ENCODE measurements around the gene ASB13.

The ASB13 gene

GRCh38 chr10:5647507-5648240, 18.7 kb downstream of the ASB13 start:
- no peak for DNase-seq (ENCODE audit: low read depth in 3 of 3)

DNA sequence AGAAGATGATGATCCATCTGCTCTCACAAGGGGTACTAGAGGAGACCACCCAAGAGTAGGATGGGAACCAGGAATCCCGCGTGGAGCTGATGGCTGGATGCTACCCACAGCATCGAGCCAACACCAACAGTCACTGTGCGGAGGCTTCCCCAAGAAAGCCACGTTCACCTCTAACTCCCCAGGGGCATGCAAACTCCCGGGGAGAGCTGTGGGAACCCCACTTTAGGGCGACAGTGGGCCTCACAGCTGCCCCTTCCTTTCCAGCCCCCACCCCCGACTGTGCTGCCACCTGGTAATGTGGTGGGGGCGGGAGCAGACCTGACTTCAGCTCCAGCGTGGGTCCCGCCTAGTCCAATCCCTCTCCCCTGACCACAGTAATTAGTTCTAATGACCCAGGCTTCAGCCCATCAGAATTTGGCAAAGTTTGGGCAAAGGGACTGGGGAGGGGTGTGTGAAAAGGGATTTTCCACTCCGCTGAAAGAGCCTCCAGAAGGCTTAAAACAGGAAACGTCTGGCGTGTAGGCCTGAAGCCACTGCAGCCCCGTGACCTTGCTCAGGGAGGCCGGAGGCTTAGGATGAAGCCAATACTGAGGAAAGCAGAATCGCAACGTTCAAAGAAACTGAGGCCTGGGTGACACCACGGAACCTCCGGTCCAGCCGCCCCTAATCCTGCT, 20.3 kb downstream of the ASB13 start:
- no peak for DNase-seq (ENCODE audit: low read depth in 3 of 3)

- DNase-seq (ENCODE audit: low read depth in 3 of 3): no peak
Observed at GRCh38 chr10:5645375-5645774, 21.0 kb downstream of the ASB13 start.

DNA sequence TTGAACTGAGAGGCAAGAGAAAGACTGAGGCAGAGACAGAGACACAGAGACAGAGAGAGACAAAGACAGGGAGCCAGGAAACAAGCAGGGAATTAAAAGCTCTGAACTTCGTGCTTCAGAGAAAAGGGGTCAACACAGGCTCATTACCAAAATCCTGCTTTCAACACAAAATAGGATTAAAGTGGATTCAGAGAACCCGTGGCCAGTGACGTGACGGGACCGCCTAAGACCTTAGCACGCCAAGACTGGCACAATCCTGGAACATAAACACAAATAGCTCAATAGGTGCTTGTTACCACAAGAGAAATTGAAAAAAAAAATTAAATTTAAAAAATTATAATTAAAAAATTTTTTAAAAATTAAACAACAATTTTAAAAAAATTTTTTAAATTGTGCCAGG, 21.5 kb downstream of the ASB13 start:
- DNase-seq (ENCODE audit: low read depth in 3 of 3): no peak

DNA sequence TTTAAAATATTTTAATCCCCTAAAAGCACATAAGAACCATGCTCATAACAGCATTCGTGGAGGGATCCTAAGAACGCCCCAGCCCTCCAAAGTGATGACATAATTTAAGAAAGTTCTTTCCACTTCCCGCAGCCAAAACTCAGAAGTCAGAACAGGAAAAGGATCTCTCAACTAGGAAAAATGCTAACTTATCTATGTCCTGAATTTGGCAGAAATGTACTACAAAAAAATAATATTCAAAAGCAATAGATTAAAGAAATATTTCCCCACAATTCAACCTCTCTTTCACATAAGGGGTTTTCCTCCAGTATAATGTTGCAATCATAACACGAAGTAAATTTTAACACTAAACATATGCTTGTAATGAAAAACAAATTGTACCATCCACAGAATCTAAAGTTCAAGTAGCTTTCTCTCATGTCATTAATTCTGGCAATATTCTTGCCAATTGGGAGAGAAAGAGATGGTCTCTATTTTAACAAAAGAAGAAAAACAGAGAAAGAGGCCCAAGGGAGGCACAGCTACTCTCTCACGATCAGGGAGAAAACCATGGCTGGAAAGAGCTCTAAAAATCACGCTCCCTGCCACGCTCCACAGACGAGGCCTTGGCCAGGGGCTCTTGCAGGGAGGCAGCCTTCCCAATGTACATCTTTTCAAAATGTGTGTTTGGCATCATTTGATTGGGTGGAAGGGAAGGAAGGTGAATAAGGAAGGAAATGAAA, 22.9 kb downstream of the ASB13 start:
- DNase-seq (ENCODE audit: low read depth in 3 of 3): no peak

DNA sequence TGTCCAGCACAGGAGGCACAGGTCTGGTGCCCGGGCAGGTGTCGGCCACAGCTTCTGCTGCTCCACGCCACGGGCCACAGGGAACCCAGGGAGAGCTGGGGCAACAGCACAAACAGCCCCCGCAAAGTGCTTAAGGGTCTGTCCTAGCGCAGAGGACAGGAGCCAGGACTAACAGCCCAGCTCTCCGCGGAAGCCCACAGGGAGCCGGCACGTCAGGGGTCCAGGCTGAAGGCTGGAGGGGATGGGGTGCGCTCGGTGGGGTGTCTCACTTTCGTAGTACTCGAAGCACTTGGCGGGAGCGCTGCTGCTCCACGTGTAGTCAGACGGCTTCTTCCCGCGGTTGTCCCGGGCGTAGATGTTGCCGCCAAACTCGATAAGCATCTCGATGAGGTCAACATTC, 24.9 kb downstream of the ASB13 start:
- no peak for DNase-seq (ENCODE audit: low read depth in 3 of 3)

DNA sequence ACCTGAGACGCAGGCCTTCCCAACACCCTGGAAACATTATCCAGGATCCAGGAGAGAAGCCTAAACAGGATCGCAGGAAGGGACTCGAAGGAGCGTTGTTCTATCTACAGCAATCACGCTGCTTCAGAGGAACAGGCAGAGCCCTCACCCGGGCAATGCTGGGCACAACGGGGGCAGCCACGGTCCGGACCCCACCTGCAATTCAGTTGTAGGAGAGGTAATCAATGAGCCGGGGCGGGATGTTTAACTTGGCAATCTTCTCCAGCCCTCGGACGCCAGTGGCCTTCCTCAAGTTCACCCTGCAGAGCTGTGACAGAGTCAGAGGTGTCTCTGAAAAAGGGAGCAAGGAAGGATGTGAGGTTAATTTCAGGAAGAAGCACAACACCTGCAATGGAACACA, 25.9 kb downstream of the ASB13 start:
- no peak for DNase-seq (ENCODE audit: low read depth in 3 of 3)

- DNase-seq (ENCODE audit: low read depth in 3 of 3): no peak
Observed at GRCh38 chr10:5640036-5640435, 26.4 kb downstream of the ASB13 start.

- DNase-seq (ENCODE audit: low read depth in 3 of 3): no peak
Observed at GRCh38 chr10:5639066-5639465, 27.3 kb downstream of the ASB13 start.

DNA sequence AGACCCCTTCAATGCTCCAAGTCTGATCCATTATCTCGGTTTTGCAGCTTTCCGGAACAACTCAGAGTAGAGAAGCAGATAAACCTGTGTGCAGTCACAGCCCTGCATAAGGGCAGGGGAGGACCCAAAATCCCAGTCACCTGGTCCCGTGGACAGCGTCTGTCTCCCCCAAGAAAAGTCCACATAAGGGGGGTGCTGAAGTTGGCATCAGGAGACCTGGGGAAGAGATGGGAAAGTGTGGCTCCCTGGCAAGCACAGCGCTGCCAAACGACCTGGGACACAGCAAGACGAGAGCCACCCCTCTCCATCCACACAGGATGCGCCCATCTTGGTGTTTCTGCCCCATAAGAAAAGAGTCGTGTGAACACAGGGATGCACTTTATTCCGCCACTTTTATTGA, 27.9 kb downstream of the ASB13 start:
- no peak for DNase-seq (ENCODE audit: low read depth in 3 of 3)

- no peak for DNase-seq (ENCODE audit: low read depth in 3 of 3)
Observed at GRCh38 chr10:5634918-5635317, 31.5 kb downstream of the ASB13 start.

DNA sequence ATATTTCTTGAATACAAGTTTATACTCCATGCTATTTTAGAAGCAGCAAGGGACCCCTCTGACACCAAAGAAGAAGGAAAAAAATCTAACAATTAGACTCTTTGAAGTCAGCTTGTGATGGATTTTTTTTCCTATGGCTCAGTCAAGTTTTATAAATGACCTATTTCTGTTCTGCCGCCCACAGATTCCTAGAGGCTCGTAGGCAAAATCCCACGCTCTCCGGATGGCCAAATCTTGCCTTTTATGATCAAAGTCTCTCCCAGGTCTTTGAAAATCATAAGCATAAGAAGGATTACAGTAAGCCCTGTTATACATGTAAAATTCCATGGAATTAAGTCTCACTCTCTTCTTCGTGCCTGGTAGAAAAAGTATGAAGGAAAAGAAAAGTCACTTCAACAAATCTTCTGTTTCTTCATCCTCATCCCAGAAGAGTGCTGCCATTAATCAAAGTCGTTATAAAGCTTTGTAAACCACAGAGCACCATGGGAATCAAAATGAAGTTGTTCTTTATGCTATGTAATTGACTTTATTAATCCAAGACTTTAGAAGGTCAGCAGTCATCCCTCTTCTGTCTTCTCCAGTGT, 33.1 kb downstream of the ASB13 start:
- no peak for DNase-seq (ENCODE audit: low read depth in 3 of 3)

DNA sequence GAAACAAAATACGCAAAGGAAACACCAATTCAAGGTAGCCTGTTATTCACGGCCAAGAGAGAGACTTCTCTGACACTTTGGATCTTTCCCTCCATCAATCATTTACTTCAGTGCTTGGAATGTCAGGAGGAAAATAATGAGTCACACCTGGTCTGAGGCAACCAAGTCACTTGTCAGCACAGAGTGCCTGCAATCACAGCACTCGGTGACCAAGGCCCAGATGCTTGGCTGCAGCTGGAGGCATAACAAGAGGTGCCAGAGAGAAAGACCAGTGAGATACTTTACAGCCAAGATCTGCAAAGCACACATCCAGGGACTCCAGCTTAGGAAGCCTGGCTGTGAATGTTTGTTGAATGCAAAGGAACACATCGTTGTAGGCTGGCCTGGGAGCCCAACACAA, 33.9 kb downstream of the ASB13 start:
- DNase-seq (ENCODE audit: low read depth in 3 of 3): no peak

DNA sequence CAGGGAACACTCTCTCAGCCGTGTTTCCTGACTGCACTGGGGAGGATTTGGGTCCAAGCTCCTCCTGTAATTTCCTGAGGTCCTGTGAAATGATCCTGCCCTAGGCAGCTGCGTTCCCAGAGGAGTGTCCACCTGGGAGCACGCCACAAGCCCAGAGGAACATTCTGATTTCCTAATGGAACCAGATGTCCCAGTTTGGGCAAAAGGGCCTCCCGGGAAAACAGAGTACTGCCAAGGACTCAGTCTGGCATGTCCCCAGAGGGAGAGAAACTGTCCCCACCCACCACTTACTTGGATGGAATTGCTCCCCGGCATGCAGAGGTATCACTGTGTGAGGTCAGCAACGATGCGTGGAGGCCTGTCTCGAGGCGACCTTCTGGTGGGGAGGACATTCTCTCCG, 34.5 kb downstream of the ASB13 start:
- DNase-seq (ENCODE audit: low read depth in 3 of 3): no peak

DNA sequence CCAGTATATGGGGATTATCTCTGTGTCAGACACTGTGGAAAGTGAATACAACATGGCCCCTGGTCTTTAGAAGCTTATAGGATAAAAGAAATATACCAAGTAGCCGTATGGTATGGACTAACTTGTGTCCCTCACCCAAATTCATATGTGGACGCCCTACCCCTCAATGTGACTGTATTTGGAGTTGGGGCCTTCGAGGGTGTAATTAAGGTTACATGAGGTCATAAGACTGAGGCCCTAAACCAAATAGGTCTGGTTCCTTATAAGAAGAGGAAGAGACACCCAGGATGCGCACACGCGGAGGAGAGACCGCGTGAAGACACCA, 36.3 kb downstream of the ASB13 start:
- DNase-seq (ENCODE audit: low read depth in 3 of 3): no peak

DNA sequence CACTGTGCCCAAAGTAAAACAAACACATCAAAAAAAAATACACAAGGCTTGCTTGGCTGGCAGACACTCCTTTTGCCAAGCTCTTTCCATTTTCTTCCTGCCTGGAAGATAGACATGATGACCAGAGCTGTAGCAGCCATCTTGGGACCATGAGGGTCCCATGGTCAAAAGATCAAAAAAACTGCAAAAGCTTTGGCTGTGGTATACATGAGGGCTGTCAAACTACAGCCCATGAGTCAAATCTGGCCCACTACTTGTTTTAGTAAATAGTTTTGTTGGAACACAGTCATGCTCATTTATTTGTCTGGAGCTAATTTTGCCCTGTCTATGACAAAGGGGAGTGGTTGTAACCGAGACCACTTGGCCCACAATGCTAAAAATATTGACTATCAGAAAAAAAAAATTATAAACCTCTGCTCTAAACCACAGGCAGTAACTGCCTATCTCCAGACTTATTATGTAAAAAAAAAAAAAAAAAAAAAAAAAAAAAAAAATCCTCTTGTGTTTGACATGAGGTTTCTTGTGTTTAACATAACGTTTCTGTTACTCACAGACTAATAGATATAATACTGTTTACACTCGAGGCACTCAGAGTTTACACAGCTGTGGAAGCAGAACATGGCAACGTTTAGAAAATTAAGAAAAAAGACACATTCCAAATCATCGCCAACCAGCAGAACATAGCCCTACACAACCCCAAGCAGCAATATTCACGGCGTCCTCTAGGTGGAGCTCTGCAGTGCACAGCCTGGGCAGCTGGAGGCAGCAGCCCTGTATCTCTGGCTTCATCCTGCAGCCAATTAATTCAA, 36.9 kb downstream of the ASB13 start:
- peak; percentile 73 to 85 (median 74) for DNase-seq (ENCODE audit: low read depth in 3 of 3)

- no peak for DNase-seq (ENCODE audit: low read depth in 3 of 3)
Observed at GRCh38 chr10:5628451-5629302, 37.7 kb downstream of the ASB13 start.

DNA sequence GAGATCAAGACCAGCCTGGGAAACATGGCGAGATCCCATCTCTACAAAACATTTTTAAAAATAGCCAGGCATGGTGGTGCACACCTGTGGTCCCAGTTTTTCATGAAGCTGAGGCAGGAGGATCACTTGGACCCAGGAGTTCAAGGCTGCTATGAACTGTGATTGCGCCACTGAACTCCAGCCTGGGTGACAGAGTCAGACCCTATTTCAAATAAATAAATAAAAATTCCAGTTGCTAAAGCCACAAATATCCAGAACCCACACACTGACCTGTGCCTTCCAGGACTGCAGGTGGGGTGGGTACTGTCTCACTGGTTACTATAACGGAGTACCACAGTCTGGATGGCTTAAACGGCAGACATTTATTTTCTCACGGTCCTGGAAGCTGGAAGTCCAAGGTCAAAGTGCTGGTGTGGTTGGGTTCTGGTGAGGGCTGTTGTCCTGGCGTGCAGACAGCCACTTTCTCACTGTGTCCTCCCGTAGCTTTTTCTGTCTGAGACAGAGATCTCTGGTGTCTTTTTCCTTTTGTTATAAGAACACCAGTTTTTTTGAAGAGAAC, 38.8 kb downstream of the ASB13 start:
- DNase-seq (ENCODE audit: low read depth in 3 of 3): no peak

DNA sequence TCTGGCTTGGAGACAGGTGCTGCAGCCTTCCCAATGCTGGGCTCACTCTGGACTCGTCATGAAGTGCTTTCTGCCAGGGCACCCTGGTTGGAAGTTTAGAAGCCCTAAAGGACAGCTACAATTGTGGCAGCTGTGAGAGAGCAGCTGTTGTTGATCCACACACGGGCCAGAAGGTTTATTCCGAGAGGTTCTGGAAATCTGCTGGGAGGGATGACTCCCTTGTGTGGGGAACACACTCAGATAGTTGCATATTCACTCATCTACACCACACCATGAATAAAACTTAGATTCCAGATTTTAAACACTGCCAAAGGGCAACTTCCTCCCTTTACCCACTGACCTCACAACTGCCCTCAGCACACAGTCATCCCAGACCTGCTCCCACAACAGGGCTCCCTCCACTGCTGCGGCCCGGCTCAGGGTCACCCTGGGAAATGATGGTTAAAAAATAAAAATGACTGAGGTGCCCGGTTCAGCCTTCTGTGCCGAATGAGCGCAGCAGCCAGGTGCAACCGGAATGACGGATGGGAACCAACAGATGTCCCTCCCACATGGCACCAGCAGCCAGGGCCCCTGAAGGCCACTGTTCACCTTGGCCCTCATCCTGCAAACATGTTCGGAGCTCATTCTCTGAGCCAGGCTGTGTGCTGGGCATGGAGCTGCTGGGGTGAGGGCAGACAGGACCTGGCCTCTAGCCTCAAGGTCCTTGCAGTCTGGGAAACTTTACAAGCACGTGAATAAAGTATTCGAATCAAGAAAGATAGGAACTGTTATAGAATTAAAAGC, 40.2 kb downstream of the ASB13 start:
- no peak for DNase-seq (ENCODE audit: low read depth in 3 of 3)

- no peak for DNase-seq (ENCODE audit: low read depth in 3 of 3)
Observed at GRCh38 chr10:5624701-5625100, 41.7 kb downstream of the ASB13 start.

Data from stimulated activated CD4-positive, alpha-beta T cell treated with anti-CD3 and anti-CD28 coated beads, TNF-alpha, amount 100 ng/mL, for 48 hours (primary cell).